GM18498 (cell line): ENCODE data around the gene TP53.
"Not testable (repeated sequence)": the region's sequence is repeated elsewhere in the genome, so short reads cannot be mapped to it uniquely, and the experiment has no call there.

Source experiments
- ATAC-seq: cut with Tn5 transposase; IDR thresholded peaks from one replicate; pipeline ENCODE4 v1.9.1; 2021; ENCODE audit warnings: mild to moderate bottlenecking, moderate library complexity; ENCODE audit not compliant: unreplicated experiment

TP53 gene

GRCh38 chr17:7676533-7676932 is 10.8 kb downstream of the TP53 start:
- ATAC-seq, result no peak

GRCh38 chr17:7674934-7675333 is 12.4 kb downstream of the TP53 start:
- no peak for ATAC-seq

GRCh38 chr17:7673239-7673638 is 14.1 kb downstream of the TP53 start:
- no peak for ATAC-seq

- ATAC-seq, result no peak
Observed at GRCh38 chr17:7668482-7668881, 18.8 kb downstream of the TP53 start.

- ATAC-seq, result no peak
Observed at GRCh38 chr17:7667656-7668406, 19.5 kb downstream of the TP53 start.

- no peak for ATAC-seq
Observed at GRCh38 chr17:7656958-7657609, 30.2 kb downstream of the TP53 start.

GRCh38 chr17:7655541-7655840 is 31.8 kb downstream of the TP53 start:
- no peak for ATAC-seq

GRCh38 chr17:7654832-7655540 is 32.3 kb downstream of the TP53 start:
- no peak for ATAC-seq

- ATAC-seq, result no peak
Observed at GRCh38 chr17:7652388-7653356, 34.6 kb downstream of the TP53 start.

- ATAC-seq, result no peak
Observed at GRCh38 chr17:7651665-7652387, 35.5 kb downstream of the TP53 start.

GRCh38 chr17:7651097-7651664 is 36.1 kb downstream of the TP53 start:
- no peak for ATAC-seq

GRCh38 chr17:7650509-7651096 is 36.7 kb downstream of the TP53 start, which contains the start of gene ATP1B2:
Gene ATP1B2 (plus strand): TSS chr17:7650926. CDS start chr17:7651519, 593 bp downstream.
- peak; percentile 56 for ATAC-seq

GRCh38 chr17:7647018-7647417 is 40.3 kb downstream of the TP53 start:
- ATAC-seq, result no peak

- no peak for ATAC-seq
Observed at GRCh38 chr17:7646457-7646856, 40.8 kb downstream of the TP53 start.

- ATAC-seq, result no peak
Observed at GRCh38 chr17:7644775-7645174, 42.5 kb downstream of the TP53 start.

- ATAC-seq, result not testable (repeated sequence)
Observed at GRCh38 chr17:7641635-7642034, 45.7 kb downstream of the TP53 start.

- no peak for ATAC-seq
Observed at GRCh38 chr17:7640783-7641182, 46.5 kb downstream of the TP53 start.

- ATAC-seq, result no peak
Observed at GRCh38 chr17:7636163-7636562, 51.1 kb downstream of the TP53 start.

GRCh38 chr17:7634384-7634783 is 52.9 kb downstream of the TP53 start:
- no peak for ATAC-seq
